HG03045 (cell line): ENCODE data around the gene HOXB8.

Experiments
- ATAC-seq: cut with Tn5 transposase; IDR thresholded peaks from one replicate; pipeline ENCODE4 v1.9.1; 2021; ENCODE audit warnings: mild to moderate bottlenecking, moderate library complexity; ENCODE audit not compliant: unreplicated experiment

HOXB8 gene

DNA sequence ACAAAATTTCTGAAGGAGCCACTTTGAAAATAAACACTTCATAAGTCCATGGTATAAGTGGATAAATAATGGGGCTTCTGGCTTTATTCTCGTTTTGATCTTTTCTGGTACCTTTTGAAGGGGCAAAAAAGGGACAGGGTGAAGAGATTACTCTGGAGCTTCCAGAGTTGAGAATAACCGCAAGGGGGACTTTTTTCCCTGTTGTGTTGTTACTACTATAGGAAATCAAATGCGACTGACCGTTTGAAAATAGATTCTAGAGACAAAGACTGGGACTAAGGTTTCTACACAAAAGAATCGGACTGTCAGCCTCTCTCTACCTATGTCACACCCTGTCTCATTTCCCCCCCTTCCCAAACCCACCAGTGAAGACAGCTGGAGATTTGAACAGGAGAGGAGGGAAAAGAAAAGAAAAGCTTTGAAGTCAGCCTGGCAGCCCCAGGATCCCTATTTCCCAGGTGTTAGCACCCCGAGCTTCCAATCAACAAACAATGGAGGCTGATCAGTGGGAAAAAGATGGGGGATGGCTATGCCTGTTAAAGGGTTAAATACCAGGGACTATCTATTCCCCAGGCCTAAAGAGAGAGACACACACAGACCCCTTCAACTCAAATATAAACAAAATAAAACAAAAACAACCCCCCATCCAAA is 45.3 kb downstream of the HOXB8 start:
- ATAC-seq, result no peak

DNA sequence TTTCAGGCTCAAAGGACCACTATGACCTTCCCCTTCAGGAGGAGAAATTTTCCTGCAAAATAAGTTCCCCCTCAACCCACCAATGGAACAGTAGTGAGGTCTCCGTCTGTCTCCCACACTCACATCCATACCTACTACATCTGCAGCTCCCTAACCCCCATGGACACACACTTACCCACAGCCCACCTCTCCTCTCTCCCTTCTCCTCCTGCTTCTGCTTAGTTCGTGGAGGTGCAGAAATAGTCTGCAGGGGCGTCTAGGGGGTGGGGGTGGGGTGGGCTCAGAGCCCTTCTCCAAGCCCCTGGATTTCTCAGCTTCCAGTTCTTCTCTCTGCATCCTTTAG is 45.9 kb downstream of the HOXB8 start:
- ATAC-seq, result no peak

DNA sequence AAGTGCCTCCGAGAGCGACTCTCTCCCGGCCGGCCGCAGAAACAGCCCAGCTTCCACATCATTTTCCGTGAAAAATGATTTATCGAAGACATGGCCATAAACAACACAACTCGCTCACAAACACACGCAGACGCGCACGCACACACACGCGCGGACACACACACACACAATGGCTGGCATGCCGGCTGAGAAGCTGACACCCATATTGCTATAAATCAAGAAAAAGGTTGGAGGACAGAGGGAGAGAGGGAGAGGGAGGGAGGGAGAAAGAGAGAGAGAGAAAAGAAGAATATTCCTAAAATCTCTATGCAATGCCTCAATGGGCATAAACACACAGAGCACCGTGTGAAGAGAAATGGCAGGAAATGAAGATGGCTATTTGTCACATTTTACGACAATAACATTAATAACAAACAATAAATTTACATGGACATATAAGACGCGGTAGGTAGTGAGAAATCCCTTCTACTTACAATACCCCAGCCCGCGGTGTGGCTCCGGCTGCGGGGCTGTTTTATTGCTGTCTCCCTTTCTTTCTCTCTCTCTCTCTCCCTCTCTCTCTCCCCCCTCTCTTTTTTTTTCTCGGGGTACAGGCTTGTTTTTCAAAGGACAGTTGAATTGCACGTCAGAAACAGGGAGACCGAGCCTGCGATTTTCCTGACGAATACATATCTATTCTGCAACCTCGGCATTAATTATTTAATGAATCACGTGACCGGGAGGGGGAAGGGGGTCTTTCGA is 46.4 kb downstream of the HOXB8 start:
- no peak for ATAC-seq

DNA sequence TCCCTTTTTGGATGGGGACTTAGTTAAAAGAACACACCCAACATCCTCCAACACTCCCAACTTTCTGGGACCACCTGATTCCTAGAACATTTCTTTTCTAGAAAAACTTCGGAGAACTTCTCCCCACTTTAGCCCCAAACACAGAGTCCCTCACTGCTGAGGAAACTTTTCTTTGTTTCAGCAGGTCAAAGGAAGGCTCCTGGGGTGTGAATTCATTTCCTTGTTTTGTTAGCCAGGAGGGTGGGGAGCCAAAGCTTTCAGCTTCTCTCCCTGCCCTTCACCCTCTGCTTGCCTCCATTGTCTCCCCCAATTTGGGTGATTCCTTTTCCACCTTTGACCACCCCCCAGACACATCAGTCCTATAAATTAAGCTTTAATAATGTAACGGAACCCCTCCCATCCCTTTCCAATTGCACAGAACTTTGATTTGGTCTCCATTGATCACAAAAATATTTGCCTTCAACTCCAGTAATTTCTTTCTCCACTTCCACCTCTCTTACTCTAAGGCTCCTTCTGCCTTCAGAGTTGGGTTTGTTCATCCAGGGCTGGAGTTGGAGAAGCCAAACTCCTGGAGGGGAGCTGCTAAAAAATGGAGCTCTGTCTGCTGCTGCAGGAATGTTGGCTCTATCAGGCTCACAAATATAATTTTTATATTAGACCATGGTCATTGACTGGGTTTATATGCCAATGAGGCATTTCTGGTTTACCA is 47.3 kb downstream of the HOXB8 start:
- no peak for ATAC-seq

DNA sequence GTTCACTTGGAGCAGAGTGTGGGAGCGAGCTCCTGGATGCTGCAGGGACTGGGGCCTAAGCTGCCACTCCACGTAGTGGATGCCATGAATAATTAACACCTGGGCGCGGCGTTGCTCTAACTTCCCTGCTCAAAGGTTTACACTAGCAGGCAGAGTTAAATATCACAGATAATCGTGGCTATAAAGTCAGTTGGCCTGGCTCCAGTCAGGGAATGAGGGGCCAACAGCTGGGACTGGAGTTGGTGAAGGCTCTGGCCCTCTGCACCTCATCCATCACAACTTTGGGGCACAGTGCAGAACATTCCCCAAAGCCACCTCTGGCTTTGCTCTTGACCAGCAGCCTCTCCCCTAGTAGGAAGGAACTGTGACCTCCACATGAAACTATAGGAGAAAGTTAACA is 47.9 kb downstream of the HOXB8 start:
- no peak for ATAC-seq

DNA sequence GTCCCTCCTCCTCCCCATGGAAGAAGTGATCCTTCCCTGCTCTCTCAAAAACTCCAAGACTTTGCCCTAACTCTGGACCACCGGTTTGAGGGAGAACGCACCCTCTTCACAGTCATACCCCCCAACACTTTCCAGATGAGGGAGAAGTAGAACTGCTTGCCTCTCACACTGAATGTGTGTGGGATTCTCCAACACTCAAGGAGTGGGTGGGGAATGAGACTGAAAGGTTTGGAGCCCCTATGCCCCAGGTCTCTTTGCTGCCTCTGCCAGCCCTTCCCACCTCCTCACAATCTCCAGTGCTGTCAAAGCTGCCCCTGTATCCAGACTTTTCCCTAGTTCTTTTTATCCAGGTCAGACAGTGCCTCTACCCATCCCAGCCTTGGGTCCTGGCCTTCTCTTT is 48.4 kb downstream of the HOXB8 start:
- no peak for ATAC-seq

DNA sequence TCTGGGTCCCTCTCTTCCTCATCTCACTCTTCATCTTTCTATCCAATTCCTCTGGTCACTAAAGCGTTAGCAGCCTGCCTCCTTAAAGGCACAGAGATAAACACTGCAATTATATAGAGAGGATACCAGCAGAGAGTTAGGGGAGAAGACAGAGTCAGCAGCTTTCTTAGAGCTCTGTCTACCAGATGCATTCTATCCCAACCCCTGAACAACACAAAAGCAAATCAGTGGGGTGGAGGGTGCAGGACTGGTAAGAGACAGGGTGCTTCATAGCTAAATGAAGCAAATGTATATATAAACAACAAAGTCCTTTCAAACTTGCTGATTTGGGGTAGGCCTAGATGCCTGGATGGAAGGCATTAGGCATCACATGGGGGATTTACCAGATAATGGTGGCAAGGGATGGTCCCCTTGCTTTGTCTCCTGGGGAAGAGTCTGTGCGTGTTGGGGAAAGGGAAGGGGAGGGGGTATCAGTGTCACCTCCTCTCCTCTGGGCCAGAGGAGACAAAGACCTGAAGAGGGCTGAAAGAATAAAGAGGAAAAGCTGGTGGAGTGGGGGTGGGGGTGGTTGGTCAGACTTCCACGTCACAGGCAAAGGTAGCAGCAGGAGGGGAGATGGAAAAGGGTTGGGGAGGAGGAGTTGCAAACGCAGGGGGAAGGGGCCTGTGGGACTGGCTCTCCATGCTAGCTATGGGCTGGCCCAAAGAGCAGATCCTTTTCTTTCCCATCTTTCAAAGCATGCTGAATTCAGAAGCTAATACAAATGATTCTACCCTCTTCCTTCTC is 49.0 kb downstream of the HOXB8 start:
- no peak for ATAC-seq

DNA sequence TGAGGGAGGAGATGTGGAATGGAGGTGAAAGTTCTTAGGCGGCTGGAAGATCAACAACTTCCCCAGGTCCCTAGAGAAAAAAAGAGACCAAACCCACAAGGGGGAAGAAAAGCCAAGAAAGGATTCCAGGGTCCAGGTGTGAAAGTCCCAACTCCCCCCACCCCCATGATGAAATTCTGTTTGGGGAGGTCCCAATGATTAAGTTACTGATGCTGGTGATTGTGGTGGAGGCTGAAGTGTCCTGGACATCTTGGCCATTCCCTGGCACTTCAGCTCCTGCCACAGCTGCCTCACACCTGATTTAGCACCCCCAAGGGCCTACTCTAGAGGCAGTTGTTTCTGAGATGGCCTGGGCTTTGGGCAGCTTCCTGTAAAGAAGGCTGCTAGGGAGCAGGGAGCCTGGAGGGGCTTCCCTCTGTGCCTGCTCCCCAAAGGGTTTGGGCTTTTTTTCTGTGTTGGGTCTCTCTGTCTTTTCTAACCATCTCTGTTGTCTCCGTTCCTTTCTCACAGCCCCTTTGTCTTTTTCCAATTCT is 50.0 kb downstream of the HOXB8 start:
- no peak for ATAC-seq

DNA sequence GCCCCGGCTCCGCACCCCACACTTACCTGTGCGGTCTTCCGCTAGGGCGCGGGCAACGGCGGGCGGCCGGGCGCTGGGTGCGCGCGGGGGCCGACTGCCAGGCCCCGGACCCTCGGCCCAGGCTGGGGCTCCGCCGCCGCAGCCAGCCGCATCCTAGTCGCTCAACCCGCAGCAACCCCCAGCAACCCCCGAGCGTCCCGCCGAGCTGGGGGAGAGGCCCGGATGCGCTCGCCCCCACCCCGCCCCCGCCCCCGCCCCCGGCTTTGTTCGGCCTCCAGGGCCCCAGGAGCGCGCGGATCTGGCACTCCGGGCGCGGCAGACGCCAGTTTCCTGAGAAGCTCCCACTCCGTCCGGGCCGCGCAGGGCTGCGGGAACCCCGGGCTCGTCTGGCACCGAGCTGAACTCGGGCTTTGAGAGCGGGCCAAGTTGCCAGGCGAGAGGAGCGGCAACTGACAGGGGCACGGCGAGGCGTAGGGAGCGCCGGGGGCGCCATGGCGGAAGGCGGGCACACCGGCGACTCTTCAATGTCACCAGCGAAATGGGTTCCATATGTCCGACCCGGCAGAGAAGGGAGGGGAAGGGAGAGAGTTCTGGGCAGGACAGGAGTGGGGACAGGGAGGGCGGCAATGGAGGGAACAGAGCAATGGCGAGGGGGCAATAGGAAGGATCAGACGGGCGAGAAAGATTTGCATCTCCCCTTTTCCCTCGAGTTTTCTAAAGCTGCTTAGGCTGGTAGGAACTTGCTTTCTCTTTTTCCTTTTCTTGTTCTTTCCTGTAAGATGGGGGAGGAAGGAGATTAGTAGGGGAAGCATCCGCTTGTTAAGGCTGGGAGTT is 50.7 kb downstream of the HOXB8 start:
- ATAC-seq, result no peak

DNA sequence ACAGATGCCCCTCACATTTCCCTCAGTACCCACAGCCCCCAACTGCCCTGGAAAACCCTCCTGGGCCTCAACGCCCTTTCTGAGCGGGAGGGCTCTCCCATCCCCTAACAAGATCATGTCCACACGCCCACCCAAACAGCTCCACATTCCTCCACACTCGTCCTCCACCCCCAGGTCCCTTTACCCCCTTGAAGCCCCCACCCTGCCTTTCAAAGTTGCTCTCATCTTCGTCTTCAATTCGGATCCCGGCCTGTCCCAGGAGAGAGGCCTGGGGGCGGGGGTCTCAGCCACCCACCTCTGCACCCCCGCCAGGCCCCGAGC is 51.3 kb downstream of the HOXB8 start:
- no peak for ATAC-seq

DNA sequence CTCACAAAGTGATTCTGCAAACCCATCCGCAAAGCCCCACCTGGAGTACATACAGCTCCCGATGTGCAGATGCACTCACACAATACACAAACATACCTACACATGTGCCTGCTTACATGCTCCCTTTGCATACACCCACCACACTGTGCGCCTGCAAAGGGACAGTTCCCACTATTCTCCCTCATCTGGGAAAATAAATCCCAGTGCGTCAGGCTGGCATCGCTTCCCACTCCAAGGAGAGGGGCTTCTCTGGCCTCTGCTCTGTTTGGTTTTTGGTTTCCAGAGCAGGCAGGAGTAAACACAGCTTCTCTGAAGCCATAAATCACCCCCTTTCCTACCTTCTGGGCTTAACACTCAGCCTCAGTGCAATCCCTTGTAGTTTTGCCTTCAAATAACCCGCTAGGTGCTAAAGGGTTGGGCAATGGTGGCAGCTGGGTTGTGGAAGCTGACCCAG is 51.7 kb downstream of the HOXB8 start:
- ATAC-seq, result no peak

DNA sequence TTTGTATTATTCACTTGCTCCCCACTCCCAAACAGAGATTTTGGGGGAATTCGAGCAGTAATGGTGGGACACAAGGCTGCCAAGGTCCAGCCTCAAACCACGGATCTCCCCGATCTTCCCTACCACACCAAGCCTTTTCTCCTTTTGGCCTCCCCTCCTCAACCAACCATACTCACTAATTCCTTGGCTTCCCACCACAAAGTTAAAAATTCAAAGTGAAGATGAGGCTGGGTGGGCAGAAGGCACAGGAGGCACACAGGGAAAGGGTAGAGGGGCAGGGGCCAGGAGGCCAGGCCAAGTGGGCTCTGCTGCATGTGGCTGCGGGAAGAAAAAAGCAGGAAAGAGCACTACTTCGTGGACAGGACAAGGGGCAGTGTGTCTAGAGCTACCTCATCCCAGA is 52.2 kb downstream of the HOXB8 start:
- ATAC-seq, result no peak
